Measurements from ENCODE around the gene CXXC5.
A peak's percentile ranks its signal among the peaks of the same experiment; 100 is the strongest.

The CXXC5 gene

DNA sequence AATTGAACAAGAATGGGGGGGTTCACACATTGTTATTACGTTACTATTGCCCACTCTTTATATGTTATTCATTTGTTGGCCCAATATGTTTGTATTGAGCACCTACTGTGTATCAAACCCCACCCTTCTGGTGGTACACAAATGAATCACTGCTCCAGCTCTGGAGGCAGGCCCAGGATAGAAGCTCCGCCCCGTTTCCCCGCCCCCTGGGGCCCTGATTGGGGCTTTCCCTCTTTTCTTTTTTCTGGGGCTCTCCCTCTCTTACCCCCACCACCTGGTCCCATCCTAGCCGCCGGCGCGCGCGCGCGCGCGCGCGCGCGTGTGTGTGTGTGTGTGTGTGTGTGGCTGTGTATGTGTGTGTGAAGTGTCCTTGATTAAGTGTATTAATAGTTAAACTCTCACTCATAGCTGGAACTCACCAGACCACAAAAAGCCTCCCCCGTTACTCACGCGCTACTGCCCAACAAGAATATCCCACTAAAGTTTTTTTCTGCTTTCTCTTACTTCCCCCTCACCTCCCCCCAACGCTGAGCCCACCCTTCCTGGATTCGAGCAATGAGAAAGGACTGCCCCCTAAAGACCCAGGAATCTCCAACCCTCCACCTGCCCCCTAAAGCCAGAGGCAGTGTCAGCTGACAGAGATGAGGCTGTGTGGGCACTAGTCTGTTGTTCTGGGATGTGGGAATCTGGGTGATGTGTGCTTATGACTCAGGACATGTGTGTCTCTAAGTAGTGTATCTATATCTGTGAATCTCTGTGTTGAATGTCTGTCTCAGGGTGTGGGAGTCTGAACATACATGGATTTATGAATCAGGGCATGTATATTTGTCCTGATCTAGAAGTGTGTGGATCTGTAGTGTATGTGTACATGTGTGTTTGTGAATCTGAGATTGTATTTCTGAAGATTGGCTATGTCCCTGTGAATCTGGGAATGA is 4.0 kb downstream of the CXXC5 start:
- peak; percentile 85 to 90 for DNase-seq

DNA sequence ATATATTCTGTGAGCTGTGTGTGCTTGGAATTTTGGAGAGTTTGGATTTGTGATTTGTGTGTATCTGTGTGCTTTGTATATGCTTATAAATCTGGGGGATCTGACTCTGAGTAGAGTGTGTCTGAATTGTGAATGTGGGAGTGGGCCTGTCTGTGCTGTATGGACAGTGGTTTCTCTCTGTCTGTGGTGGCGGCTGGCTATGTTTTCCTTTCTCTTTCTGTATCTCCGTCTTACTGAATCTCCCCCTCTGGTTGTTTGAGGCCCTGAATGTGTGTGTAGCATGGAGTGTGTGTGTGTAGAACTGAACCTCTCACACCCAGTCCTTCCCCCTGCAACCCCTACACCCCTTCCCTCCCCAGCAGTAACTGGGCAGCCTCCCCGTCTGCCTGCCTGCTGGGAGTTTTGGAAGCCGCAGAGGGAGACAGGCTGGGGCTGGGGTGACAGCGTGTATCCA is 4.7 kb downstream of the CXXC5 start:
- no peak for DNase-seq

DNA sequence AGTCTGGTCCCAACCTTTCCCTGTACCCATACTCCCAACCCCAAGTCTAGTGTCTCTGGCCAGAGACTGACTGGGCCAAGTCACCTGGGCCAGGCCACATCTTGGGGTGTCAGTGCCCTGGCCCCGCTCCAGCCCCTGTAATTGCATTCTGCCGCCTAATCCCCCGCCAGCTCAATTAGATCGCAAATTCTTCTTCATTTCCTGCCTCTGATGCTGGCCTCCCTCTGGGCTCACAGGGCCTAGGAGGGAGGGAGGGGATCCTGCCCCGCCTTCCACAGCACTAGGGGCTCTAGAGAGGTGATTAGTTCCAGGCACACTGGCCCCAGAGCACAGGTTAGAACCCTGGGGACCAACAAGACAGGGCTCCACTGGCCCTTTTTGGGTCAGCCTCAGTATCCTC is 5.5 kb downstream of the CXXC5 start:
- DNase-seq, result no peak

DNA sequence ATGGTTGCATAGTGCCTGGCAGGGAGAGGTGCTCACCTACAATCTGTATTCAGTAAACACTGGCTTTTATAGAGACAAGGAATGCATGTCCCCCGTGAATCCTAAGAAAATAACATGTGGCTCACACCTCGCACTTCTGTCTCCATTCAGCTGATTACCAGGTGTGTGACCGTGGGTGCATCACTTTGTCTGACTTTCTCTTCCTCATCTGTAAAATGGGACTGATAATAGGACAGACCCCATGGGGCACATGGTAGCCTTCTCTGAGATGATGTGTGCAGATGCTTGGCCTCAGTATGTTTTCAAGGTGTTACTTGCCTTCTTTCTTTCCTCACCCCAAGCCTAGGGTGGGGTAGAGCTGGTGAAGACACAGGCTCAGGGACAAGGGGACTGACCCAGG is 6.3 kb downstream of the CXXC5 start:
- no peak for DNase-seq

DNA sequence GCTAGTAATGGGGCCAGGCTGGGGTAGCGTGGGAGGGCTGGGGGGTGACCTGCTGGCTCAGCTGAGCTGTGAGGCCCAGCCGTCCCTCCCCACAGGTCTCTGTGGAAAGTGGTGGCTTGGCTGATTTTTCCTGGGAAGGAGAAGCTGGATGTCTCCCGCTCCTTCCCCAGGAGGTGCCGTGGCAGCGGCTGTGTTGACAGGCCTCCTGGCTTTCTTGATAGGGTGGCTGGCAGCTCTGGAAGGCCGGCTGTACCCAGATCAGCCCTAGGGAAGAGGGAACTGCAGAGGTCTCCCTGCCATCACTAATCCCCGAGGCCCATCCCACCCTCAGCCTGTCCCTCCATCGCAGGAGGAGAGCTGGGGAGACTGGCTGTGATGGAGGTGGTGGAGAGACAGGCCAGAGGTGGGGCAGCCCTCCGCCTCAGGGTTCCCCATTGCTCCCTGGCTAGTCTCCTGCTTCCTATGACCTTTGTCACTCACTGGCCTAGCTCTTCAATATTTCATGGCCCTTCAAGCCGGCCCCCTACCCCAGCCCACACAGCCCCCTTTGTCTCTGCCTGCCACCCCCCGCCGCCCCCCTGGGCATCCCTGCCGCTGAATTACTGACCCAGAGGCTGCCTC is 6.8 kb downstream of the CXXC5 start:
- DNase-seq, result peak in 1 of 2 donors; percentile 27

DNA sequence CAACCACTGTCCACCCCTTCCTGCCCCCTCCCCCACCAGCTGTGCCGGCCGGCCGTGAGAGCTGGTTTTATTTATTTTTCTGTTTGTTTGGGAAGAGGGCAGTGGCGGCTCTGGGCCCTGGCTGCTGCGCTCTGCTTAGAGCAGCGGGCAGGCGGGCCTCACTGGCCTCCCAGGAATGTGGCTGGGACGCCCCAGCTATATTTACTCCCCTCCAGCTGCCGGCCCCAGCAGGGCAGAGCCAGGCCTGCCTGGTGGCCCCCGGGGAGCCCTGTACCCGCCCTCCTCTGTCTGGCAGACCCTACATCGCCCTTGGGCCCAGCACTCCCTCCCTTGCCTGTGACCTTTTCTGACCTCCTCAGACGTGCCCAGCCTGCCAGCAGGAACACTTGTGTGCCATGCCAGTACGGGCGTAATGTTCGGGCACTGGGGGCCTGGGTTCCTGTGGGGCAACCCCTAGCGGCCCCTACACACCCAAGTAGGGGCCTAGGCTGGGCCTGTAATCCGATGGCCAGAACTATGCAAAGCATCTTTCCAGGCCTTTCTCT is 7.7 kb downstream of the CXXC5 start:
- no peak for DNase-seq

DNA sequence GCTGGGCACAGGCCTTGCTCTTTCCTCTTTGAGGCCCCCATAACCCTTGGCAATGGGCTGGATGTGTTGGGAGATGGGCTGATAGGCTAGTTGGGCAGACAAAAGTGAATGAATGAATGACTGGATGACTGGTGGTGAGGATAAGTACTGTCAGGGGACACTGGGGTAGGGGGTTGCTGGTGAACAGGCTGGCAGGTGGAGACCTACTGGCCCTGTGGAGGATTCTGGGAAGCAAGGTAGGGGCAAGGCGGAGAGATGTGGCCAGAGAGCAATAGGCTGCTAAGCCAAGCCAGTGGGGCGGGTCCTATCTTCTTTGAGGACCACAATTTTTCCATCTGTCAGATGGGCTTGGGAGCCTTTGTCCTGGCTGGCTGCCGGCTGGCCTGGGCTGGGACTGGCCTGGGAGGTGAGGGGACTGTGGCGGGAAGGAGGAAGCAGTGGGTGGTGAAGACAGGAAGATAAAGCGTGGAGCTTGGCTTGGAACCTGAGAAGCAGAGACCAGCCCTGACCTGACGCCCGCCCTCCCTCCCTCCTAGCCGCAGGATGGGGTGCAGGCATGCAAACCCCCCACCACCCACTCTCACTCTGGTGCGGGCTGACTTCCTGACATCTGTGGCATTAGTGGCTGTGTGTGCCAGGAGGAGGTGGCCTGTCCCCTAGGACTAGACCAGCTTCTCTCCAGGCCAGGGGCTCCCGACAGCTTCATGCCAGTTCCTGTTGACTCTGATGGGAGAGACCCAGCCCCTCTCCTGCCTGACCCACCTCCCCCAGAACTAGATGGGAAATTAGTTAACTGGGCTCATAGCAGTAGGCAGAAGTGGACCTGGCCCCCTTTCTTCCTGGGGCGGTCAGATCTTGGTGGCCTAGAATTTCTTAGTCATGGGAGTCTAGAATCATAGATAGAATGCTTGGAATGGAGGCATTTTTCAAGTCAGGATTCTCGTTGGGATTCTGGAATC is 9.5 kb downstream of the CXXC5 start:
- DNase-seq, result no peak

DNA sequence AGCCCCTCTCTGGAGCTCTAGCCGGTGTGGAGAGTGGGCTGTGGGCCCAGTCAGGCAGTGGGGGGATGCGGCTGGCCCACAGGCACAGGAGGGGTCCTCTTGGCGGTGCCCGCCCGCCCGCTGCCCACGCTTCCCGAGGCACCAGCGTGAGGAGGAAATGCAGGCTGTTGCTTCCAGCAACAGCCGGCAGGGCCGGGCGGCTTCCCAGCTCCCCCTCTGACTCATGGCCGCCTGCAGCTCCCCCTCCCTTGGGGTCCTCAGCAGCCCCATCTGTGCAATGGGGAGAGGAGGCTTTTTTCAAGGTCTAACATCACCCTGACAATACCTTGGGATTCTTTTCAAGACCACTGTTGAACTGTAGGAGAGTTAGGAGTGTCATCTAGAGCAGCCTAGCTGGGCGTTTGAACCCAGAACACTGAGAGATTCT is 10.4 kb downstream of the CXXC5 start:
- no peak for DNase-seq

DNA sequence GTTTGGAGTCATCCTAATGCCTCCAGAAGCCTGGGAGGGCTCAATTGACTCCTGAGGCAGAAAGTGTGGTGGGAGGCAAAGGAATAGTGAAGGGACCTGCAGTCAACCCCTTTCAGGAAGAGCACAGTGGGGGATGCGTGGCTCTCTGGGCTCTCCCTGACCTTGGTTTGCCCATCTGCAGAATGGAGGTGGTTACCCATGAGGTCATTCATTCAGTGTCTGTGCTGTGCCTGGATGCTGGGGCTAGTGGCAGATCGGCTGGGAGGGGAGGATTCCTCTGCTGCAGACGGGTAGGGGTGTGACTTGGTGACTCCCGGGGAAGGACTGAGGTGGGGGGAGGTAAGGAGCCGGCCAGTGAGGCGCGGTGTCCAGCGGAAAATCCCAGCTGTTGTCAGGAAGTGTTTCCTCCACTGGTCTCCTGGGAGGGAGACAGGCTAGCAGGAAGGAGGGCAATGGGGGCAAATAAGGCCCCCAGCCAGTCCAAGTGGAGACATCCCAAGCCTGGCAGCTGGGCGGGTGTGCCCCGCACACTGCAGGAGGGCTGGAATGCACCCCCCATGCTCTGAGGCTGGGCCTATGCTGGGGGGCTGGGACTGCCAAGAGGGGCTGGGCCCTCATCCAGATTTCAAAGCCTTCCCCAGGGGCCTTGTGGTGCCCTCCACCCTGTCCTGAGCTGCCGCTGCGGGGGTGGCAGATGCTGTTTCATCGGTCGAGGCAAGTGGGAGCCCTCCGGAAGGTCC is 10.9 kb downstream of the CXXC5 start:
- DNase-seq, result no peak

DNA sequence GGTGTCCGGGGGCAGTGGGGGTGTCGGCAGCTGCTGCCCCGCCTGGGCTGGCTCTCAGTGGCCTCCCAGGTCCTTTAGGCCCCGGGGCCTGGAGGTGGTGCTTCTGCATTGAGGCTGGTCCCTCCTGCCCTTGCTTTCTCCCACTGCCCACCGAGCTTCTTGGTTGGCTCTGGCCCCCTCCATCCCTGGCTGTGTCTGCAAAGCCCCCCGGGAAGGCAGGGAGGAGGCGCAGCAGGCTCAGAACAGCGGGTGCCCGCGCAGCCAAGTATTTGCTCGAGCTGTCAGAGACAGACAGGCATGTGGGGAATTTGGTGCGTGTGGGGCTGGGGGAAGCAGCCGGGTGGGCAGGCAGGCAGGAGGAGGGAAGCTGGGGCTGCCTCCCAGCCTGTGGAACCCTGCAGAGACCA is 11.5 kb downstream of the CXXC5 start:
- no peak for DNase-seq

DNA sequence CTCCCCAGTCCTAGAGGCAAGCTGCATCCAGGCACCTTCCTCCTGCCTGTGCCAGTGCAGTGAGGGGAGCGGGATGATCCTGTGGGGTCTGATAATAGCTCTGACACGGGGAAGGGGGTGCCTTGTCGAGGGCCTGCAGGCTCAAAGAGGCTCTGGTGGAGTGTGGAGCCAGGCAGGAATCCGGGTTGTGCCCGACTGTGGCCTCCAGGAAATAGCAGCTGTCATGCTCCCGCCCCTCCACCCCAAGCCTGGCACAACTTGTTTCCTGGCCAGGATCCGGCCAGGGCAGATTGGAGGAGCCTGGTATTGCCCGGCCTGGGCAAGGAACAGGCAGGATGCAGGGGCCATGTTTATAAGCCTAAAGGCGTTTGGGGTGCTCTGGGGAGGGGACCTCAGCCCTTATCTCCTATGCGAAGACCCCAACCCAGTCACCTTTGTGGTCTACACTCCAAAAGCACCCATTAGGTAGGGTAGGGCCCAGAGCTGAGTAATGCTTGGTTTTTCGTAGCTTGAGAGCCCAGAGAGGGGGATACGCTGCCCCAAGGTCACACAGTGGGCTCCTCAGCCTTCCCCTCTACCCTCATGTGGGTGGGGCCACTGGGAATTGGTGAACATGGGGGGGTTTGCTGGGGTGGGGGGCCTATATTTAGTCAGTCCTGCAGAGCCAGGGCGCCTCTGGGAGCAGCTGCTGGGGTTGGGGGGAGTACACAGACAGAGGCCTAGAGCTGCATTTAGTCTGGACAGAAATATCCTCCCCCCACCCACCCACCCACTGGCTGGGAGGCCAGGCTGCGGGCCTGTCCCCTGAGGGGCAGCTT is 12.2 kb downstream of the CXXC5 start:
- peak; percentile 89 to 93 for DNase-seq

DNA sequence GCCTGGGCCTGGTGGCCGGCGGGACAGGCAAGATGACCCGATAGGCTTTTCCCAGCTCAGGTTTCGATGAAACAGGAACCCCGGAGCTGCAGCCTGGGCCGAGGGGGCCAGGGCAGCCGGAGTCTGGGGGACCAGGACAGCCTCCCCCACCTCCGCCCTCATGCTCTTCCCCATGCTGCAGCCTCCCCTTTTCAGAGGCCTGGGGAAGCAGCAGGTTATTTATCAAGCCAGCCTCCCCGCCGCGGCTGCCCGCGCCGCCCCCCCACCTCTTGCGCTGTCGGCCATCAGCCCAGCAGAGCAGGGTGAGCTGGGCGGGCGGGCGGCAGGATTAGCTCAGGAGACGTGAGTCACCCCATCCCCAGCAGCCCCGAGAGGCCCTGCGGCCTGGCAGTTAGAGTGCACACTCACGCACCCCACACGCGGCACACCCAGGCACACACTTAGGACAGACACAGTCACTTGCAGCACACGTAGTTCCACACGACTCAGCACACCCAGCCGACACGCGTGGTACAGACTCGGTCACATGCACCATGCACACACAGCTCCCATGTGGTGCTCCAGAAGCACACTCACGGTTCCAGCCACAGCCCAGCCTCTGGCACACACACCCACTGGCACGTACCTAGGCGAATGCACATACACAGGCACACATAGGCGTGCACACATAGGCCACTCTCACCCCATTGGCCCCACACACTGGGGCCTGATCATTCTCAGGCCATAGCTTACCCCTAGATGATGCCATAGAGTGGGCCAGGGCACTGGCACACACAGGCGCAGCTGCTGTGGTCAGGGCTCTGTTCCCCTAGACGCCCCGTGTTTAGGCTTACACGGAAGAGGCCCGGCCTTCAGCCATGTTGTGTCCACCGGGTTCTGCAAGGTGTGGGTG is 13.0 kb downstream of the CXXC5 start:
- DNase-seq, result peak in 1 of 2 donors; percentile 73

DNA sequence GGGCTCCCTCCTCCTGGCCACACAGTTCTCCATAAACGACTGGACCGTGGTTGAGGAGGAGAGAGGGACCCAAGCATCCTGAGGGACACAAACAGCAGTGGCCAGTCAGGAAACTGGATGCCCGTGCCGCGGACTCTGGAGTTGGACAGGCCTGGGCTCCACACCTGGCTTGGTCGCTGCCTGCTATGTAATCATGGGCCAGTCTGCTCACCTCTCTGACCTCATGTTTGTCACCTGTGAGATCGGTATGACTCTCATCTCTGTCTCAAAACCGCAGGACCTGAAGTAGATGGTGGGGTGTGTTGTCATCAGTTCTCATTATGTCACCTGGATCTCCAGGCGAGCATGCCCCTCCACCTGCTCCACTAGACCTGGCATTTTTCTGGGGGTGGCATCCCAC is 14.5 kb downstream of the CXXC5 start:
- DNase-seq, result no peak

DNA sequence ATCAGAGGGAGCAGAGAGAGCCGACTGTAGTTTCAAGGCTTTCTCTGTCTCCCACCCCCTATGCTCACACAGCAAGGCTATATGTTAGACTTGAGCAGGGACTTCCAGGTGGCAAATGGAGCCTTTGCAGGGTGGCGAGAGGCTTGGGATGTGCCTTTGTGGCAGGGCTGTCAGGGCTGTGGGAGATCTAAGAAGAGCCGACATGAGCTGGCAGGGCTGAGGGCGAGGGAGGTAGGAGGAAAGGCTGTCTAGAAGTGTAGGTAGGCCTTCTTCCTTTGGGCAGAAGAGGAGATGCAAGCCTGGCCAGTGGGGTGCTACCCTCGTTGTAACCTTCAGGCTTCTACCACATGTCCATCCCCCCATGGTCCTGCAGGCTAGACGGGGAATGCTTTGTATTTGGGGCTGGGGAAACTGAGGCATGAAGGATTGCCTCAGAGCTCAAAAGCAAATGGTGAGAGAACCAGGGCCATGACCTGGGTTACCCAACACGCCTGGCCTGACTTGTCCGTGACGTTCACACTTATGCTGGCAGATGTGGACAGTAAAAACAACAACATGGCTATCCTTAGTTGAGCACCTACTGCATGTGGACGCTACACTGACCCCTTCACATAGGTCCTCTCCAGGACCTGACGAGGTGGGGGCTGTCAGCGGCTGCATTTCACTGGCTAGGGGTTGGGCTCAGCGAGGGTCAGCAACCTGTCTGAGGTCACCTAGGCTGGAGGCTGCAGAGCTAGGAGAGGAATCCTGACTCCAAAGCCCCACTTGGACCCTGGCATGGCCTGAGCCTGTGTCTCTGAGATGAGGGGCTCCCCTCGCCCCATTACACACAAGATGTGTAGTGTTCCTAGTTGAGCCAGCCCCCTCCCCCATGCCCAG is 15.3 kb downstream of the CXXC5 start:
- DNase-seq, result no peak

DNA sequence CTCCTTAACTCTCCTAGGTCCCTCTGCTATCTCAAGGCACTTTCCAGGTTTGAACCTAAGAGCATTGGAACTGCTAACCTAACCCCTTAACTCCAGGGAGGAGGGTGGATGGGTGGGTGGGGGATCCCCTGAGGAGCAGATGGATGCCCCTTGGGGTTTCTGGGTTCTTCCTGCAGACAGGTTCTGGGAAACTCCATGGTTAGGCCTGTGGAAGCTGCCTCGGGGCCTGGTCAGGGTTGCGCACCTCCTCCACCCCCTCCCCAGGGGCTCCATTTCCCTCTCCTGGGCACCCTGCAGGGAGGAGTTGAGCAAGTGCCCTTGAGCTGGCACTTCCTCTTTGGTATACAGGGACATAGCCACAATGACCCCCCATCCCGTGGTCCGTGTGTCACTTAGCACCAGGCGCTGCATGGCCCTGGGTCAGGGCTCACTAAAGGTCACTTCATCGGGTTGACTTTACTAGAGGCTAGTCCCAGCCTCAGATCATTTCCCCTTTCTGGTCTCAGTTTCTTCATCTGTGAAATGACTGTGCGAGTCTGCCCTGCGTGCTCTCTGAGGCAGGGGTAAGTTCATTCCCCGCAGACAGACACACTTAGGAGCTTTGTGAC is 16.0 kb downstream of the CXXC5 start:
- no peak for DNase-seq

DNA sequence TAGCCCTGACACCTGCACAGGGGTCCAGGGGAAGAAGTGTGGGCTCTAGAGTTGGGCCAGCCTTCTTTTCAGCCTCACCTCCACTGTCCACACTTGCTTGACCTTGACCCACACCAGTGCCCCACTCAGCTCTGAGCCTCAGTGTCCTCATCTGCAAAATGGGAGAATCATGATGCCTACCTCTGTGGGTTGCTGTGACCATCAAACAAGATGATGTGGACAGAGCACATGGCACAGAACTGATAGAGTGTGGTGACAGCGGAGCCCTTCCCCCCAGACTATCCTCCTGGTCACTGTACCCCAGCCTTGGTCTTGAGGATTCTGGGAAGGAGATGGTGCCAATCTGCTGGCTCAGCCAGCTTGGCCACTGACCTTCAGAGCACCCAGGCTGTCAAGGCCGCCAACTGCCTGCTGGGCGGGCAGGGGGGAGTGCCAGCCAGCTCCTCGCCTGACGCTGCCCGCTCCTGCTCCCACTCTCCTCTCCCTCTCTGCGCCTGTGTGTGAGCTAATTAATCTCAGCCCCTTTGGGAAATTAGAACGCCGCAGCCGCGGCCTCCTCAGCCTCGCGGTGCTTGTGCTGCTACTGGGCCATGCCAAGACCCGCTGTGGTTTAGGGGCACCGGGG is 16.7 kb downstream of the CXXC5 start:
- DNase-seq, result peak in 1 of 2 donors; percentile 68

DNA sequence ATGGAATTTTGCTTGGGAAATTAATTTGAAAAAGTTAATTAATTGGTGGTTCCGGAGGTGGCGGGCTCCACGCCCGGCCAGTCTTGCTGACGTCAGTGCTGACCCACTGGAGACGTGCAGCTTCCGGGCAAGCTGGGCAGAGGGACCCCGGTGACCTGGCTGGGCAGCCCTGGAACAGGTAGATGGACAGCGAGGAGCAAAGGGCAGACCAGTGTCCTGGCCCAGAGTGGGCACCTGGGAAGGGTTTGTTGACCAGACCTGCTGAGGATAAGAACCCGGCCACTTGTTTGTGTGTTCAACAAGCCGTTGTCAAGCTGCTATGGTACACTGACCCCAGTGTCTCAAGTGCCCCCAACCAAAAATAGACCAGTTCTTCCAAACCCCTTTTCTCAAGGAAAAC is 17.5 kb downstream of the CXXC5 start:
- DNase-seq, result no peak

DNA sequence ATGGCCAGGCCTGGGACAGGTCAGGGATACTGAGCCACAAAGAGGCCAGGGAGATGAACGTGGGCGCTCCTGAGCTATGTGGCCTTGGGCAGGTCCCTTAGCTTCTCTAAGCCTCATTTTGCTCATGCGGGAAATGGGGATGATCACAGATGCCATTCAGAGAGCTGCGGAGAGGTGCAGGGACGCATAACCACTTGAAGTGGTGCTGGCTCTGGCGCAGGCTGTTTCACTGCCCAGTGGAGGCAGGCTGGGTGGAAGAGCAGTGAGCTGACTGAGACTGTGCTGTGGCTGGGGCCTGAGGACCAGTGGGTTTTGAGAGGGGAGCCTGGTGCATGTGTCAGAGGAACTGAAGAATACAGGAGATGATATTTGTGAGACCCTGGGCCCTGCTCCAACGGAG is 18.4 kb downstream of the CXXC5 start:
- no peak for DNase-seq
